Ishikawa (cell line): ENCODE results near the gene PTPRN2.

Experiments used
- EP300 ChIP-seq: IDR thresholded peaks from 2 replicates; pipeline ENCODE4 v1.6.1; 2012; ENCODE audit warnings: borderline replicate concordance
- RAD21 ChIP-seq: IDR thresholded peaks from 2 replicates; pipeline ENCODE4 v1.6.1; 2012; ENCODE audit warnings: low read depth

DNA sequence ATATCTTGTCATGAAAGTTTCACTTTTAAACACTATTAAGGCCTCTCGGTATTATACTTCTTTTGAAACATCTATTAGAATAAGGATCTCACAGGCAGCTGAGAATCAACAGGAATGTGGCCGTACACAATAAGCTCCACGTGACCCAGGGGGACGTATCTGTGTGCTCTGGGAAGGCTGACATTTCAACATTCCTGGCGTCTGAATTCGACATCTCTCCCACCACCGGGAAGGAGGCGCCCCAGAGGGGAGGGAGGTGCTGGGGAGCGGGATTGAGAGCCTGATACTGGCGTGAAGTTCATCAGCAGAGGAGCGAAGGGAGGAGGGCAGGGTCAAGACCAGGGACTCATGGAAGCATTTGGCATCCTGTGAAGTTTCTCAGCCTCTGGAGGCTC lies 849.6 kb downstream of the PTPRN2 start:
- no peak for TF ChIP-seq RAD21
- TF ChIP-seq EP300, result no peak
